Colonic mucosa (tissue), 4 donors: ENCODE measurements around the gene SLC6A8. TPM values are rescaled to one million over a fixed set of nuclear protein-coding genes. Genes with fewer than 3 reads are reported as not detected.
"Not testable (repeated sequence)": the region's sequence is repeated elsewhere in the genome, so short reads cannot be mapped to it uniquely, and the experiment has no call there.

Experiments used
- DNase-seq: peaks from one replicate; pipeline ENCODE4 v3.0.0-alpha.2; 2020
- H3K27ac ChIP-seq: fragments of 200-600 bp; one replicate; pipeline ENCODE4 v1.8.0; 2021
- H3K27me3 ChIP-seq: fragments of 200-600 bp; one replicate; pipeline ENCODE4 v1.8.0; 2021
- H3K36me3 ChIP-seq: fragments of 200-600 bp; one replicate; pipeline ENCODE4 v1.8.0; 2021
- H3K4me1 ChIP-seq: fragments of 200-600 bp; one replicate; pipeline ENCODE4 v1.8.0; 2021; ENCODE audit warnings: mild to moderate bottlenecking
- H3K4me3 ChIP-seq: fragments of 200-600 bp; one replicate; pipeline ENCODE4 v1.8.0; 2021
- H3K9ac ChIP-seq, 2 donors: one replicate each; pipeline ENCODE4 v1.7.0; 2013; ENCODE audit warnings: control low read depth in 2 of 2, low read depth in 2 of 2, low read length in 2 of 2
- H3K9me3 ChIP-seq: fragments of 200-600 bp; one replicate; pipeline ENCODE4 v1.8.0; 2021
- CTCF ChIP-seq: fragments of 200-600 bp; IDR thresholded peaks from one replicate; pipeline ENCODE4 v1.8.0; 2022; ENCODE audit warnings: antibody characterized with exemption, mild to moderate bottlenecking
- intact Hi-C: fragments of 100-400 bp; cut with DNase I; formaldehyde crosslinking; loops from one replicate; pipeline ENCODE4 v1.14.1; 2022
- total RNA-seq, 2 donors: library from RNA; stranded (reverse); fragmentation: NEBNext Ultra II Directional in 1 of 2; extraction: Animal tissue kit (Norgen Biotek cat#: 25700) in 1 of 2; gene quantifications; one replicate each; pipeline ENCODE4 v1.2.1, GENCODE V29; 2021
- donor health status: healthy.
- donor health status: DM: no; HTN: no; CAD: no.
- donor health status: DM: no; HTN: no; CAD: no.

The SLC6A8 gene
- total RNA-seq, 2 donors from 2014 or later: 197 to 435 TPM

- H3K36me3 ChIP-seq: no peaks in the 10 kb centered on the region
- peaks cover 18% of the 10 kb centered on the region for H3K4me1 ChIP-seq
- H3K9me3 ChIP-seq: no peaks in the 10 kb centered on the region
- no peak for DNase-seq
- no peak overlapping the region for H3K9ac ChIP-seq
- no peak overlapping the region for H3K4me3 ChIP-seq
- intact Hi-C loops: no loop called here
- H3K27me3 ChIP-seq: no peaks in the 10 kb centered on the region
- H3K27ac ChIP-seq: no peak overlapping the region
- TF ChIP-seq CTCF: no peak
Observed at GRCh38 chrX:153728951-153729631, 41.4 kb downstream of the SLC6A8 start.

- H3K4me1 ChIP-seq: peaks cover 17% of the 10 kb centered on the region
- H3K9ac ChIP-seq, H3K36me3 ChIP-seq, H3K4me3 ChIP-seq, DNase-seq, intact Hi-C loops, H3K27ac ChIP-seq, H3K27me3 ChIP-seq, H3K9me3 ChIP-seq: not testable (repeated sequence)
Observed at GRCh38 chrX:153730115-153730514, 42.4 kb downstream of the SLC6A8 start.

- no peak overlapping the region for H3K9ac ChIP-seq
- peaks cover 9% of the 10 kb centered on the region for H3K4me1 ChIP-seq
- H3K27ac ChIP-seq: no peak overlapping the region
- intact Hi-C loops: no loop called here
- no peak for TF ChIP-seq CTCF
- no peaks in the 10 kb centered on the region for H3K27me3 ChIP-seq
- no peak for DNase-seq
- H3K4me3 ChIP-seq: no peak overlapping the region
- no peaks in the 10 kb centered on the region for H3K9me3 ChIP-seq
- H3K36me3 ChIP-seq: no peaks in the 10 kb centered on the region
Observed at GRCh38 chrX:153731117-153731844, 43.6 kb downstream of the SLC6A8 start.

- Histone ChIP-seq H3K9me3 (no peaks in the 10 kb centered on the region), H3K4me1 (peaks cover 4% of the 10 kb centered on the region), H3K36me3 (no peaks in the 10 kb centered on the region), H3K27me3 (no peaks in the 10 kb centered on the region), H3K9ac (no peak overlapping the region), H3K27ac (no peak overlapping the region), H3K4me3 (no peak overlapping the region)
- intact Hi-C loops: no loop called here
- DNase-seq: no peak
- no peak for TF ChIP-seq CTCF
Observed at GRCh38 chrX:153731845-153732215, 44.1 kb downstream of the SLC6A8 start.

GRCh38 chrX:153732401-153732800, 44.7 kb downstream of the SLC6A8 start:
- intact Hi-C loops: no loop called here
- no peaks in the 10 kb centered on the region for H3K9me3 ChIP-seq
- no peaks in the 10 kb centered on the region for H3K4me1 ChIP-seq
- no peak overlapping the region for H3K9ac ChIP-seq
- no peak for TF ChIP-seq CTCF
- no peak overlapping the region for H3K27ac ChIP-seq
- H3K4me3 ChIP-seq: no peak overlapping the region
- H3K27me3 ChIP-seq: no peaks in the 10 kb centered on the region
- no peaks in the 10 kb centered on the region for H3K36me3 ChIP-seq
- no peak for DNase-seq

GRCh38 chrX:153733651-153734240, 46.0 kb downstream of the SLC6A8 start:
- intact Hi-C loops: no loop called here
- no peak for TF ChIP-seq CTCF
- Histone ChIP-seq H3K9me3 (no peaks in the 10 kb centered on the region), H3K9ac (no peak overlapping the region), H3K4me3 (no peak overlapping the region), H3K27me3 (no peaks in the 10 kb centered on the region), H3K36me3 (no peaks in the 10 kb centered on the region), H3K27ac (no peak overlapping the region), H3K4me1 (no peaks in the 10 kb centered on the region)
- DNase-seq: no peak
